Measurements from ENCODE around the gene VPS8.

The VPS8 gene

DNA sequence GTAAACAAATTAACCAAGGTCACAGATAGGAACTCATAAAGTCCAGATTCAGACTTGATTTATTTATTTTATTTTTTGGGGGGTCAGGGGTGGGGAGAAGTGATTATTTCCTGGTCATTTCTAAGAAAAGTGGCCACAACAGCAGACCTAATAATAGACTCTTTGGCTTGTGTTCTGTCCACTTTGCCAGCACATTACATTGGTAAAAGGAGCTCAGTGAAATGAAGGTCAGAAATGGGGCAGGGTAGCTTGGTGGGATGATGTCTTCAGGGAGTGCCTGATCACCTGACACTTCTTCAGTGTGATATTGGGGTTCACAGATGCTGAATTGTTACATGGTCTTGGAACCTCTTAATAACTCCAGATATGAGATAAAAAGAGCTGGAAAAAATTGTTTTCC, 10.1 kb downstream of the VPS8 start (continued):
- TF ChIP-seq, protein P1, sequence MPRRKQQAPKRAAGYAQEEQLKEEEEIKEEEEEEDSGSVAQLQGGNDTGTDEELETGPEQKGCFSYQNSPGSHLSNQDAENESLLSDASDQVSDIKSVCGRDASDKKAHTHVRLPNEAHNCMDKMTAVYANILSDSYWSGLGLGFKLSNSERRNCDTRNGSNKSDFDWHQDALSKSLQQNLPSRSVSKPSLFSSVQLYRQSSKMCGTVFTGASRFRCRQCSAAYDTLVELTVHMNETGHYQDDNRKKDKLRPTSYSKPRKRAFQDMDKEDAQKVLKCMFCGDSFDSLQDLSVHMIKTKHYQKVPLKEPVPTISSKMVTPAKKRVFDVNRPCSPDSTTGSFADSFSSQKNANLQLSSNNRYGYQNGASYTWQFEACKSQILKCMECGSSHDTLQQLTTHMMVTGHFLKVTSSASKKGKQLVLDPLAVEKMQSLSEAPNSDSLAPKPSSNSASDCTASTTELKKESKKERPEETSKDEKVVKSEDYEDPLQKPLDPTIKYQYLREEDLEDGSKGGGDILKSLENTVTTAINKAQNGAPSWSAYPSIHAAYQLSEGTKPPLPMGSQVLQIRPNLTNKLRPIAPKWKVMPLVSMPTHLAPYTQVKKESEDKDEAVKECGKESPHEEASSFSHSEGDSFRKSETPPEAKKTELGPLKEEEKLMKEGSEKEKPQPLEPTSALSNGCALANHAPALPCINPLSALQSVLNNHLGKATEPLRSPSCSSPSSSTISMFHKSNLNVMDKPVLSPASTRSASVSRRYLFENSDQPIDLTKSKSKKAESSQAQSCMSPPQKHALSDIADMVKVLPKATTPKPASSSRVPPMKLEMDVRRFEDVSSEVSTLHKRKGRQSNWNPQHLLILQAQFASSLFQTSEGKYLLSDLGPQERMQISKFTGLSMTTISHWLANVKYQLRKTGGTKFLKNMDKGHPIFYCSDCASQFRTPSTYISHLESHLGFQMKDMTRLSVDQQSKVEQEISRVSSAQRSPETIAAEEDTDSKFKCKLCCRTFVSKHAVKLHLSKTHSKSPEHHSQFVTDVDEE (CRISPR knock-in tag; IDR thresholded peaks at IDR 0.05): no peak

DNA sequence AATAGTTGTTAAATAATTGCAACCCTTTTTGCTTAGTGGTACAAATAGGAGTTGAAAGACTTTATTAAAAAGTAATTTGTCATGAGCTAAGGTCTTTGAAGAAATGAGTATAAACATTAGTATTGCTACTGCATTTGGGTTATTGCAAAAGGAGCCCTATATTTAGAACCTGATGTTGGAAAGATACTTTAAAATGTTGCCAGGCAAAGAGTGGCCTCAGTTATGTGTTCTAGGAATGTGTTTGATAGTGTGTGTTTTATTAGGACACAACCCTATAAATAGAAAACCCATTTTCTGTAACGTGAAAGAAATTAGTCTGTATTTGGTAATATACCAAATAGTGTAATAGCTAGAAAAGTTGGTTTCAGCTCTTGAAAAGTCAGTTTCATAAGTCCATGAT, 10.7 kb downstream of the VPS8 start:
- TF ChIP-seq PPARA (CRISPR knock-in tag; IDR thresholded peaks at IDR 0.05; ENCODE audit: borderline replicate concordance) (no peak), ZFP30 (CRISPR knock-in tag; IDR thresholded peaks at IDR 0.05) (no peak), GLIS3 (CRISPR knock-in tag; IDR thresholded peaks at IDR 0.05) (no peak), ZFP3 (CRISPR knock-in tag; IDR thresholded peaks at IDR 0.05) (peak; percentile 22; the same call in 1 of the 2 replicates)
- TF ChIP-seq, protein P1 (CRISPR knock-in tag; IDR thresholded peaks at IDR 0.05): no peak
- TF ChIP-seq, protein P2, sequence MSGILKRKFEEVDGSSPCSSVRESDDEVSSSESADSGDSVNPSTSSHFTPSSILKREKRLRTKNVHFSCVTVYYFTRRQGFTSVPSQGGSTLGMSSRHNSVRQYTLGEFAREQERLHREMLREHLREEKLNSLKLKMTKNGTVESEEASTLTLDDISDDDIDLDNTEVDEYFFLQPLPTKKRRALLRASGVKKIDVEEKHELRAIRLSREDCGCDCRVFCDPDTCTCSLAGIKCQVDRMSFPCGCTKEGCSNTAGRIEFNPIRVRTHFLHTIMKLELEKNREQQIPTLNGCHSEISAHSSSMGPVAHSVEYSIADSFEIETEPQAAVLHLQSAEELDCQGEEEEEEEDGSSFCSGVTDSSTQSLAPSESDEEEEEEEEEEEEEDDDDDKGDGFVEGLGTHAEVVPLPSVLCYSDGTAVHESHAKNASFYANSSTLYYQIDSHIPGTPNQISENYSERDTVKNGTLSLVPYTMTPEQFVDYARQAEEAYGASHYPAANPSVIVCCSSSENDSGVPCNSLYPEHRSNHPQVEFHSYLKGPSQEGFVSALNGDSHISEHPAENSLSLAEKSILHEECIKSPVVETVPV (CRISPR knock-in tag; IDR thresholded peaks at IDR 0.05): no peak
- no peak for ATAC-seq

DNA sequence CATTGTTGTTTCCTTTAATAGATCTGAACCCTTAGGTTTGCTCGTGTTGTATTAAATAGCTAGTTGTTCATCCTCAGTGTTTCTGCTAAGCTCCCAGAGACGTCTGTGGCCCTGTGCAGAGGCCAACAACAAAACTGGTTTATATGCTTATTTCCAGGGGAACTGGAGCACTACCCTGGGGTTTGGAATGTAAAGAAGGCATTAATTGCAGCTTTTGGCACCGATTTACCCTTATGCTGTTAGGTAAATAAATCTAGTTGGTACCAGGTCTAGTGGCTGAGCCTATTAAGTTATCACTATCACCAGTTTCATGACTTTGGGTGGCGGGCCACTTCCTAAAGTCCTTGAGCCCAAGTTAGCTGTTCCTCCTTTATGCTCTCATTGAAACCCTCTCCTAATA, 12.0 kb downstream of the VPS8 start:
- ATAC-seq: no peak
- TF ChIP-seq CREB5 (CRISPR knock-in tag; IDR thresholded peaks at IDR 0.05; ENCODE audit: low read depth) (no peak), TOX (CRISPR knock-in tag; IDR thresholded peaks at IDR 0.05; ENCODE audit: borderline replicate concordance) (no peak), ZNF565 (CRISPR knock-in tag; conservative IDR thresholded peaks at IDR 0.05; ENCODE audit: low read depth) (no peak)
- TF ChIP-seq, protein P1 (CRISPR knock-in tag; IDR thresholded peaks at IDR 0.05): no peak

GRCh38 chr3:184825121-184825820, 13.3 kb downstream of the VPS8 start:
- ATAC-seq: no peak
- no peak for TF ChIP-seq ZFP30 (CRISPR knock-in tag; IDR thresholded peaks at IDR 0.05)
- TF ChIP-seq ZNF565 (CRISPR knock-in tag; conservative IDR thresholded peaks at IDR 0.05; ENCODE audit: low read depth): no peak

- no peak for TF ChIP-seq OSR1 (CRISPR knock-in tag; IDR thresholded peaks at IDR 0.05)
- TF ChIP-seq ZNF8 (CRISPR knock-in tag; IDR thresholded peaks at IDR 0.05): no peak
- TF ChIP-seq RARB (CRISPR knock-in tag; IDR thresholded peaks at IDR 0.05): no peak
- no peak for ATAC-seq
These were observed 15.6 kb downstream of the VPS8 start for GRCh38 chr3:184827572-184827971.
